ENCODE measurements around the gene SRCIN1.

DNA sequence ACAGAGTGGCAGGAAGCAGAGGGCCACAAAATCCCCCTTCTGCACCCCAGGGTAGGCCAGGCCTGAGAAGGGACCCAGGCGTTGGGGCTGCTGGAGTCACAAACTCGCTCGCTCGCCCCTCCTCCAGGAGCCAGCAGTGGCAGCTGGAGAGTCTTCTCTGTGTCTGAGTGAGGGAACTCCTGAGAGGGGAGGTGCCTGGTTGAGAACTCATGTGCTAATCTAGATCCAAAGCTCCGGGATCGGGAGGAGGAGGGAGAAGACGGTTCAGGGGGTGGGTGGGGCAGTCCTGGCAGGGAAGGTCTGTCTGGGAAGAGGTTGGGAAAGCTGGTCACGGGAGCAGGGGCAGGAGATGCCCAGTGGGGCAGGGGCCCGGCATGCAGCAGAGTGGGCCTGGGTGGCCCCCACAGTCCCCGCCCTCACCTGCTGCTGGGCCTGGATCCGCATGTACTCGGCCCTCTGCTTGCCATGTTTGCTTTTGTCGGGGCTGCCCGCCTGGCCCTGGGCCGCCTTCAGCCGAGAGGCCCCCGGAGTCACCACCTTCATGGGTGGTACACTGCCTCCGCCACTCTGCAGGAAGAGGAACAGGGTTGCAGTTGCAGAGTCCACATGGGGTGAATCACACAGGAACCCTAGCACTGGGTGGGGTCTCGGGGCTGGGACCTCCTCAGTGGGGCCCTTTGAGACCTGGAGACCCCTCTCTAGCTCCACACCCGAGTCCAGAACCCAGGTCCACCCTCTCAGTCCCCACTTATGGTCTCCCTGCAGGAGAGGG, 62.2 kb downstream of the SRCIN1 start:
- TF ChIP-seq POLR2A (IDR thresholded peaks at IDR 0.05) = no peak
- TF ChIP-seq CTCF (IDR thresholded peaks at IDR 0.05 in 4 of 5, conservative IDR thresholded peaks at IDR 0.05 in 1 of 5) = no peak

Measured in gastrocnemius medialis (tissue), 4 donors.